ENCODE results near the gene RNF157.
"Not testable (repeated sequence)": the region's sequence is repeated elsewhere in the genome, so short reads cannot be mapped to it uniquely, and the experiment has no call there.

RNF157 gene

DNA sequence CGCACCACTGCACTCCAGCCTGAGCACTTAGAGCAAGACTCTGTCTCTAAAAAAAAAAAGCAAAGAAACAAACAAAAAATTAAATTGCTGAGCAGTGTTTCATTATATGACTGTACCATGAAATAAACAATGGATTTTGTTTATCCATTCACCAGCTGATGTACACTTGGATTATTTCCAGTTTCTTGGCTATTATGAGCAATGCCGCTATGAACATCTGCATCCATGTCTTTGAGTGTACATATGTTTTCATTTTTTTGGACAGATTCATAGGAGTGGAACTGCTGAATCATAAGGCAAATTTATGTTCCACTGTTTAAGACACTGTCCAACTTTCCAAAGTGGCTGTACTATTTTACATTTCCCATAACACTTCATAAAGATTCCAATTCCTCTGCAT is 8.0 kb downstream of the RNF157 start:
- peak; percentile 89 for DNase-seq

GRCh38 chr17:76226749-76227148 is 13.5 kb downstream of the RNF157 start:
- DNase-seq: not testable (repeated sequence)

- not testable (repeated sequence) for DNase-seq
Observed at GRCh38 chr17:76225373-76226086, 14.8 kb downstream of the RNF157 start.

- no peak for DNase-seq
Observed at GRCh38 chr17:76223802-76224201, 16.5 kb downstream of the RNF157 start.

- no peak for DNase-seq
Observed at GRCh38 chr17:76219670-76220383, 20.5 kb downstream of the RNF157 start.

GRCh38 chr17:76217081-76217480 is 23.2 kb downstream of the RNF157 start:
- DNase-seq: no peak

- DNase-seq: no peak
Observed at GRCh38 chr17:76213491-76213890, 26.8 kb downstream of the RNF157 start.

- no peak for DNase-seq
Observed at GRCh38 chr17:76208120-76208519, 32.2 kb downstream of the RNF157 start.

- DNase-seq: no peak
Observed at GRCh38 chr17:76207275-76208059, 32.8 kb downstream of the RNF157 start.

GRCh38 chr17:76205542-76206144 is 34.6 kb downstream of the RNF157 start:
- DNase-seq: not testable (repeated sequence)

DNA sequence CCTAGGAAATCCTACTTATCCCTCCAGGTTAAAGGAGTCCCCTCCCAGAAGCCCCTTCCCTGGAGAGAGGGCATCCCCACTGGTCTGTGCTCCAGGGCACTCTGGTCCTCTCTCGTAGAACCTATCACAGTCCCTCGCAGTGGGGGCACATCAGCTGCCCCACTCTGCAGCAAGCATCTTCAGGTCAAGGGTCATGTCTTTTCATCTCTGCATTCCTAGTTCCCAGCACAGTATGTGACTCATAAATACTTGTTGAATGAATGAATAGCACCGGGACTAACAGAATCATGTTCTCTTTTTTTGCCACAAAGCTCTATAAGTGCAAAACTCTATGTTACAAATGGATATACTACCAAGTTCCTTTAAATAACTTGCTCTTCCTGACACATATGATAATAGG is 36.0 kb downstream of the RNF157 start:
- DNase-seq: peak; percentile 81

GRCh38 chr17:76200354-76200753 is 39.9 kb downstream of the RNF157 start:
- DNase-seq: no peak

DNA sequence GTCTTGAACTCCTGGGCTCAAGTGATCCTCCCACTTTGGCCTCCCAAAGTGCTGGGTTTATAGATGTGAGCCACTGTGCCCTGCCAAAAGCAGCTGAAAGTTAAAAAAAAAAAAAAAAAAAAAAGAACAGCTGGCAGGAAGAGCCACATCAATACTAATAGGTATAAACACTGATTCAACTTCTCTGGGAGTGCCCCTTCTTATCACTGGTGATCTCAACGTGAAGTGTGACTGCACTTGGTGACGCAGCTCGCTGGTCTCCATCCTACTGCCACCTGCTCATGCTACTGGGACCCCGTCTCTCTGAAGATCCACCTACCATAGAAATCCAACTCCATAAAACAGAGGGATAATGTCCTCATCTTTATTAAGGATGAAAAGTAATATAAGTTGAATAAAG is 40.8 kb downstream of the RNF157 start:
- DNase-seq: no peak

- no peak for DNase-seq
Observed at GRCh38 chr17:76198702-76199101, 41.6 kb downstream of the RNF157 start.

GRCh38 chr17:76197911-76198310 is 42.4 kb downstream of the RNF157 start:
- no peak for DNase-seq

GRCh38 chr17:76196675-76197074 is 43.6 kb downstream of the RNF157 start:
- no peak for DNase-seq

GRCh38 chr17:76195281-76196096 is 44.8 kb downstream of the RNF157 start:
- no peak for DNase-seq

DNA sequence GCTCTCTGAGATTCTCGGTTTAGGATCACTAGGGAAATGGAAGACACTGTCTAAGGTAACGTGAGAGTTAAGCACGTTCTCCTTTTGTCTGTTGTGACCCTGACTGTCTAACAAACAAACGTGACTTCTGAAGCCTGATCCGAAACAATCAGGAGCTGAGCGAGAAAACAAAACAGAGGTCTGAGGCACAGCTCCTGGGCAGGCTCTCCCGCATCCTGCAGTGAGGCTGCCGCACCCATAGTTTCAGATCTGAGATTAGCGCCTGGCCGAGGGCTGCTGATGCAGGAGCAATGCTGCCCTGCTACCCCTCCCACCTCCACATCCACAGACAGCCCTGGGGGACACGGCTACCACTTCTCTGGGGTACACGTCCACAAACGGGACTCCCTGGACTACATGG is 46.7 kb downstream of the RNF157 start:
- no peak for DNase-seq

DNA sequence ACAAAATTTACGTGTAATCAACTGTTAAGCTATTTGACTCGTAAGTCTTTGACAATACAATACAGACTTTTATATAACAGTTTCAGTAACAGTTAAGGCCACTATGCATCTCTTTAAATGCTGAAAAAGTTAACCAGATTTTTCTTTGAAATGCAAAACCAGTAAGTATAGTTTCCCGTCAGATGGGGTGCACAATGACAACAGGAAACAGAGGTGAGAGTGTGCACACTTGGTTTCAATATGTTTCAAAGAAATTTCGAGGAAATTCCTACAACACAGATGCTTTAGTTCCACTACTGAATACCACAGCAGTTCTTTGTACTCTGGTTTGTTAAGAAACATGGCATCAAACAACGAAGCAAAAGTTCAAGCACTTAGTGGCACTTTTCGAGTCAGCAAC is 48.4 kb downstream of the RNF157 start:
- no peak for DNase-seq

- no peak for DNase-seq
Observed at GRCh38 chr17:76189741-76190140, 50.6 kb downstream of the RNF157 start.

DNA sequence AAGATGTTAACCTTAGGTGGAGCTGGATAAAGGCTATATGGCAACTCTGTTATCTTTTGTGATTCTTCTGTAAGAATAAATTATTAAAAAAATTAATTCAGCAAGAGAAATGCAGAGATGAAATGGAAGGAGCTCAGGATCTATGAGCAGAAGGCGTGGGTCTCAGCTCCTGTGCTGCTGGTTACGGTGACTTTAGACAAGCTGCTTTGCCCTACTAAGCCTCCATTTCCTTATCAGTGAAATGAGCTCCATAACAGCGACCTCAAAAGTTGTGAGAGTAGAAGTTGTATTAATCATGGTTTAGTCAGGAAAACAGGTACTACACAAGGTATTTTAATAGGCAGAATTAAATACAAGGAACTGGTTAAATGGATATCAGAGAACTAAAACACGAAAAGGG is 51.0 kb downstream of the RNF157 start:
- DNase-seq: no peak
